ENCODE measurements around the gene IMMP2L.
A peak's percentile ranks its signal among the peaks of the same experiment; 100 is the strongest.
"Not testable (repeated sequence)": the region's sequence is repeated elsewhere in the genome, so short reads cannot be mapped to it uniquely, and the experiment has no call there.

Gene IMMP2L

GRCh38 chr7:111561904-111562732, at the start of gene IMMP2L:
IMMP2L (minus strand) TSS chr7:111562492.
- DNase-seq: peak; percentile 93

GRCh38 chr7:111609483-111610254, 47.4 kb upstream of the IMMP2L start:
- not testable (repeated sequence) for DNase-seq

GRCh38 chr7:111607621-111608020, 45.3 kb upstream of the IMMP2L start:
- no peak for DNase-seq

GRCh38 chr7:111605246-111605645, 43.0 kb upstream of the IMMP2L start:
- DNase-seq: no peak

- no peak for DNase-seq
Observed at GRCh38 chr7:111600091-111600490, 37.8 kb upstream of the IMMP2L start.

GRCh38 chr7:111595780-111596179, 33.5 kb upstream of the IMMP2L start:
- no peak for DNase-seq

GRCh38 chr7:111594602-111595001, 32.3 kb upstream of the IMMP2L start:
- DNase-seq: no peak

- DNase-seq: no peak
Observed at GRCh38 chr7:111593343-111593742, 31.1 kb upstream of the IMMP2L start.

- no peak for DNase-seq
Observed at GRCh38 chr7:111588065-111588433, 25.8 kb upstream of the IMMP2L start.

- DNase-seq: no peak
Observed at GRCh38 chr7:111587410-111588064, 25.2 kb upstream of the IMMP2L start.

- DNase-seq: no peak
Observed at GRCh38 chr7:111586711-111587409, 24.6 kb upstream of the IMMP2L start.

GRCh38 chr7:111581784-111582488, 19.6 kb upstream of the IMMP2L start:
- not testable (repeated sequence) for DNase-seq

- DNase-seq: not testable (repeated sequence)
Observed at GRCh38 chr7:111581207-111581606, 18.9 kb upstream of the IMMP2L start.

GRCh38 chr7:111578754-111579153, 16.5 kb upstream of the IMMP2L start:
- DNase-seq: no peak

GRCh38 chr7:111571720-111572119, 9.4 kb upstream of the IMMP2L start:
- no peak for DNase-seq

- DNase-seq: no peak
Observed at GRCh38 chr7:111568870-111569462, 6.7 kb upstream of the IMMP2L start.

GRCh38 chr7:111568419-111568818, 6.1 kb upstream of the IMMP2L start:
- no peak for DNase-seq

- DNase-seq: no peak
Observed at GRCh38 chr7:111564078-111564477, 1.8 kb upstream of the IMMP2L start.

- peak; percentile 16 for DNase-seq
Observed at GRCh38 chr7:111561654-111561903, 713 bp downstream of the IMMP2L start.

- DNase-seq: no peak
Observed at GRCh38 chr7:111560773-111561653, 1.3 kb downstream of the IMMP2L start.

GRCh38 chr7:111558991-111559390, 3.3 kb downstream of the IMMP2L start:
- no peak for DNase-seq
